NT2/D1 (cell line): ENCODE data around the gene CHD1L.

Experiments
- SUZ12 ChIP-seq: IDR thresholded peaks from 2 replicates; pipeline ENCODE4 v1.6.1; 2011; ENCODE audit not compliant: insufficient read length, insufficient read depth; ENCODE audit errors: extremely low read depth
- YY1 ChIP-seq: IDR thresholded peaks from 2 replicates; pipeline ENCODE4 v1.6.1; 2011; ENCODE audit not compliant: insufficient read length, insufficient read depth
- ZNF274 ChIP-seq: IDR thresholded peaks from 2 replicates; pipeline ENCODE4 v1.6.1; 2011; ENCODE audit warnings: mild to moderate bottlenecking, low read depth, low read length

DNA sequence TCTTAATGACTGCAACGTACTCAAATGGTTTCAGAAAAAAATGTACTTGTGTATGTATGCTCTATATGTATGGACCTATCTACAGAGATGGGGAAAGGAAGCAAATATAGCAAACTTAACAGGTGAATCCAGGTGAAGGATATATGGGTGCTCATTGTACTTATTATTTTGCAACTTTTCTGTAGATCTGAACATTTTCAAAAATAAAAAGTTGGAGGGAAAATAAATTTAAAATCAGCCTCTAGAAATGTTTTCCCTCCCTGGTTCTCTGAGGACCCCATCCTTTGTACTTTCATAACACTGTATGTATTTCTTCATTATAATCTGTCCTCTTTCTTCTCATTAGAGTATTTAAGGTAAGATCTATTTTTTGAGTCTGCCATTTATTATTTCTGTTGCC, 35.3 kb upstream of the CHD1L start:
- no peak for TF ChIP-seq YY1
- no peak for TF ChIP-seq ZNF274
- no peak for TF ChIP-seq SUZ12
